LNCAP (cell line): ENCODE results near the gene MGST2.

ENCODE experiments used
- TF ChIP-seq, protein P1 (sequence below): fragments of 450-650 bp; IDR thresholded peaks from 2 replicates; pipeline ENCODE4 v1.5.1; 2017; ENCODE audit warnings: mild to moderate bottlenecking

Gene MGST2

DNA sequence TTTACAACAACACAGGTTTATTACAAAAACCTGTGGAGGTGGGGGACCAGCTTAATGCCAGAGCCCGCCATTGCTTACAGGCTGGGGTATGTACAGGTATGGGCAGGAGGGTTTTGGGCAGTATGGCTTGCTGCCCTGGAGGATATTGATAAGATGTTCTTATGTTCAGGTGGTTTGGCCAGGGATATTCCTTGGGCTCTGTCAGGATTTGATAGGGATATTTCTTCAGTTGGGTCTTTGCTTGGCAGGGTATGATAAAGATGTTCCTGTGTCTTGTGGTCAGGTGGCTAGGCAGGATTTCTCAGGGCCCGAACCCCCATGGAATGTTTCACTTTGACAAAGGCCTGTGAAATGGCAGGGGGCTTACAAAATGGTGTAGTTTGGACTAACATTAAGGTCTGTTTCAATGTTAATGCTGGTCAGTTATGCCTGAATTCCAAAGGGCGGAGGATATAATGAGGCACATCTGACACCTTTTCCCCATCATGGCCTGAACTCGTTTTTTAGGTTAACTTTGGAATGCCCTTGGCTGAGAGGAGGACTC, 3.1 kb downstream of the MGST2 start:
- TF ChIP-seq, protein P1, sequence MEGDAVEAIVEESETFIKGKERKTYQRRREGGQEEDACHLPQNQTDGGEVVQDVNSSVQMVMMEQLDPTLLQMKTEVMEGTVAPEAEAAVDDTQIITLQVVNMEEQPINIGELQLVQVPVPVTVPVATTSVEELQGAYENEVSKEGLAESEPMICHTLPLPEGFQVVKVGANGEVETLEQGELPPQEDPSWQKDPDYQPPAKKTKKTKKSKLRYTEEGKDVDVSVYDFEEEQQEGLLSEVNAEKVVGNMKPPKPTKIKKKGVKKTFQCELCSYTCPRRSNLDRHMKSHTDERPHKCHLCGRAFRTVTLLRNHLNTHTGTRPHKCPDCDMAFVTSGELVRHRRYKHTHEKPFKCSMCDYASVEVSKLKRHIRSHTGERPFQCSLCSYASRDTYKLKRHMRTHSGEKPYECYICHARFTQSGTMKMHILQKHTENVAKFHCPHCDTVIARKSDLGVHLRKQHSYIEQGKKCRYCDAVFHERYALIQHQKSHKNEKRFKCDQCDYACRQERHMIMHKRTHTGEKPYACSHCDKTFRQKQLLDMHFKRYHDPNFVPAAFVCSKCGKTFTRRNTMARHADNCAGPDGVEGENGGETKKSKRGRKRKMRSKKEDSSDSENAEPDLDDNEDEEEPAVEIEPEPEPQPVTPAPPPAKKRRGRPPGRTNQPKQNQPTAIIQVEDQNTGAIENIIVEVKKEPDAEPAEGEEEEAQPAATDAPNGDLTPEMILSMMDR: no peak

DNA sequence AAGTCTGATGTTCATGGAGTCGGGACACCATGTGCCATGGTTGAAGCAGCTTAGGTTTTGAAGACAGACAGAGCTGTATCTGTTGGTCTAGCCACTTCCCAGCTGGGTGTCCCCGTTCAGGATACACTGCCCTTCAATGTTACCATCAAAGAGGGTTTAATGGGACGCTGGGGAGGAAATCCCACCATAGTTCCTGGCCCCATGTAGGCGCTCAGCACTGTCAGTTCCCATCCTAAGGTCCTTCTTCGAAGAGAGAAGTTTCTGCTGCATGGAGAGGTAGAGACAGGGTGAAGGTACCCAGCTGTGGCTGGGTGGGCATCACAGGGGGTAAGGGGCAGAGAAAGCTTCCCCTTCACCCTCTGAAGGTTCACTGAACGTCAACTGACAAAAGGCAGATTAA, 3.7 kb downstream of the MGST2 start:
- TF ChIP-seq, protein P1: no peak

DNA sequence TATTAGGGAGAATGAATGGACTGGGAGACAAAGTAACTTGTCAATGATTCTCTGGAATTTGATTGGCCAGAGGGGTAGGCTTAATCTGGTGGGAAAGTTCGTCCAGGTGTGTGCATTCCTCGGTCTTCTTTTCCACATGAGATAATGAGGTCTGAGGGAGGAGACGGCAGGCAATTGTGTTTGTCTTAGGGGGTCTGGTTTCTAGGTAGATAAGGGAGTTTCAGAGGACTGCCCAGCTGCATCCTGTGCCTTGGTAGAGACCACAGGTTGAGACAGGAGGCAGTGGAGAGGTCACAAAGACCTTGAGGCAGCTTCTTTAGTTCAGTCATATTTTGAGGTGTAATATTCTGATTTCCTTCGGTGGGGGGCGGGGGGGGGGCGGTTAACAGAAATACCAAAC, 4.3 kb downstream of the MGST2 start:
- TF ChIP-seq, protein P1: no peak

DNA sequence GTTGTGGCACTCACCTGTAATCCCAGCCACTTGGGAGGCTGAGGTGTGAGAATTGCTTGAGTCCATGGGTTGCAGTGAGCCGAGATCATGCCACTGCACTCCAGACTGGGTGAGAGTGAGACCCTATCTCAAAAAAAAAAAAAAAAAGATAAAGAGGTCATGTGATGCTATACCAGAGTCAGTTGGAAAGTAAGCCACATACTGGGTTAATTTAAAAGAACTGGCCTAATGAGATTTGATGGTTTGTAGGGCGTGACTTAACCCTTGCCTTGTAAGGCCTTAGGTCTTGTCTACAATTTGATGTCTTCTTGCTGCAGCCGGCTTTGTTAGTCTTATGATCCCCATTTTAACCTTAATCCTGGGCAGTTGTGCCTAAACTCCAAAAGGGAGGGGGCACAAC, 5.2 kb downstream of the MGST2 start:
- TF ChIP-seq, protein P1: no peak

DNA sequence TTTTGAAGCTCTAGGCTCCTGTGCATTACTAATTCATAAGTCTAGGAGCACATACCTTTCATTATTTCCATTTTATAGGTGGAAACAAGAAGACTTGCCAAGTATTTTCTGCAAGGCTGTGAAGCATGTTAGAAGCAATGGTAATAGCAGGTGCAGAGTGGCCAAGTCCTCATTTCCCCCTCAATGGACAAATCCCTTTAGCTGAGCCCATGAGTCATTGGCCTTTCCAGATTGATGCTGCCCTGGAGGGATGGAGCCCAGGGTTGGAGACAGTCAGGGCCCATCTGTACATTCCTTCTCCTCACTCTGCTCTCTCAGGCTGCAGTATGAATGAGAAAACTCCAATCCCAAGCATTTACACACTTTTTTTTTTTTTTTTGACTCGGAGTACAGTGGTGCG, 6.6 kb downstream of the MGST2 start:
- TF ChIP-seq, protein P1: no peak

DNA sequence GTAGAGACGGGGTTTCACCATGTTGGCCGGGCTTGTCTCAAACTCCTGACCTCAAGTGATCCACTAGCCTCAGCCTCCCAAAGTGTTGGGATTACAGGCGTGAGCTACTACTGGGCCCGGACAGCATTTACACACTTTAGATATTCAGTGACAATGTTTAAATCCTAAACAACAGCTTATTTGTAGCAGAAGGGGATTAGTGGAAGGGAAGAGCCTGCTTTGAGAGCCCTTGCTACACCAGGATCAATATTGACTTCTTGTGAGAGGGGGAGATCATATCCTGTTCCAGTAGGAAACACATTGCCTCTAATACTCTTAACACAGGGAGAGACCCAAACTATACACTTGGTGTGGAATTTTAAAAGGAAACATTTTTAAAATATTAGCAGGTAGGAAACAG, 7.1 kb downstream of the MGST2 start:
- TF ChIP-seq, protein P1: no peak

DNA sequence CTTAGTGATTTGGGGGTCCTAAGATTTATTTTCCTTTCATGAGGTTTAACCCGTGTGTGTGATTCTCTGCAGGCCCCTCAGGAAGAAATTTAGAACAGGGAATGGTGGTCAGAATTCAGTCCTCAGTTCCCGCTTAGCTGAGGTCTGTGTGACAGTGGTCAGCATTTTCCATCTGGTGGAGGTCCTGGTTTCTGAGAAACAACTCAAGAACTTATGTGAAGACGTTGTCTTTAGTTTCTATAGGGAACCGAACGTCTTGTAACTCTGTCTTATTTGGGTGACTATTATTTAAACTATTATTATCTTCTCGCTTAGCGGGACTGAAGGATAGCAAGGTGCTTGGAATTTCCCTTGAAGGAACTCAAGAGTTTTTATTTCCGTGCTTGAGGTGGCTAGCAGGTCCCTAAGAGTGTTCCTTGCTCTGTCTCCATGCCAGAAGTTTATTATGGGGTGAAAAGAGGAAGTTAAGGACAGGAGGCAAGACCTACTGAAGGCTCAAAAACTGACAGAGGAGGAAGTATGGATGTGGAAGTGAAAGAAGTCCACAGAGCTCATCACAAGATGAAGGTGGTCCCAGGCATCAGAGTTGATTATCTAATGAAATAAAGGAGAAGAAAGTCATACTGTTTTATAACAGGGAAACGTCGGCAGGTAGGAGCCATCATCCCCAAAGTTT, 9.4 kb downstream of the MGST2 start:
- TF ChIP-seq, protein P1: no peak

DNA sequence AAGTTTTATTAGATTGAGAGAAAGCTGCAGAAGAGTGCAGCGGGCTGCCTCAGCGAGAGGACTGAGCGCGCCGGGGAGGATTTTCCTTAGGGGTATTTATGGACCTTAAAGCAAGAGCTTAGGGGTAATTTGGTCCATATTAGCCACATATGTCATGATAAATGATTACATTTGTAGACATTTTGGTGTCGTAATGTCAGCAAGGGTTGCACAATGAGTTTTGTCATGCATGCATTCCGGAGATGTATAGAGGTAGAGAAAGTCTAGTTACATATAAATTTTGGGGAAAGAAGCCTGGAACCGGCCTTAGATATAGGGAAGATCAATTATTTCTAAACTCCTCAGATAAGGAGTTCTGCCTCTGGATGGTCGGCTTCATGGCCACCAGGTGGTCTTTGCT, 10.0 kb downstream of the MGST2 start:
- TF ChIP-seq, protein P1: no peak
